ENCODE results near the gene NUCB2.
"Not testable (repeated sequence)": the region's sequence is repeated elsewhere in the genome, so short reads cannot be mapped to it uniquely, and the experiment has no call there.

GRCh38 chr11:17242954-17243353 lies 33.6 kb upstream of the NUCB2 start:
- not testable (repeated sequence) for TF ChIP-seq EZH2phosphoT487 (IDR thresholded peaks at IDR 0.05; ENCODE audit: borderline replicate concordance); CTCF (conservative IDR thresholded peaks at IDR 0.05; ENCODE audit: low read length)

Measured in Loucy (cell line).